HepG2 (cell line): ENCODE measurements around the gene BRMS1. TPM values are rescaled to one million over a fixed set of nuclear protein-coding genes. Genes with fewer than 3 reads are reported as not detected.

Experiments
- ARNT ChIP-seq: fragments of 450-650 bp; IDR thresholded peaks from 2 replicates; pipeline ENCODE4 v1.6.1; 2017
- ATRX ChIP-seq: sonication (generic); formaldehyde crosslinking; IDR thresholded peaks from 2 replicates; pipeline ENCODE4 v1.4.0; 2020; ENCODE audit warnings: missing genetic modification reagents, borderline replicate concordance
- BCL6 ChIP-seq: IDR thresholded peaks from 2 replicates; pipeline ENCODE4 v1.6.1; 2016; ENCODE audit warnings: missing genetic modification reagents, missing compliant biosample characterization
- ELF4 ChIP-seq: sonication (generic); formaldehyde crosslinking; IDR thresholded peaks from 2 replicates; pipeline ENCODE4 v1.5.0; 2020; ENCODE audit warnings: missing genetic modification reagents, mild to moderate bottlenecking, moderate library complexity, borderline replicate concordance
- HMGA1 ChIP-seq: sonication (generic); formaldehyde crosslinking; conservative IDR thresholded peaks from 2 replicates; pipeline ENCODE4 v1.4.0; 2020; ENCODE audit warnings: missing genetic modification reagents
- KDM6A ChIP-seq: IDR thresholded peaks from 2 replicates; pipeline ENCODE4 v1.6.1; 2016; ENCODE audit warnings: low read depth
- MED13 ChIP-seq: sonication (generic); formaldehyde crosslinking; IDR thresholded peaks from 2 replicates; pipeline ENCODE4 v1.5.0; 2020; ENCODE audit warnings: missing genetic modification reagents
- MTF1 ChIP-seq: sonication (generic); formaldehyde crosslinking; IDR thresholded peaks from 2 replicates; pipeline ENCODE4 v1.5.0; 2020; ENCODE audit warnings: missing genetic modification reagents
- NFATC3 ChIP-seq: sonication (generic); formaldehyde crosslinking; IDR thresholded peaks from 2 replicates; pipeline ENCODE4 v1.5.1; 2020; ENCODE audit warnings: mild to moderate bottlenecking, missing genetic modification reagents
- NONO ChIP-seq, 2 experiments: fragments of 450-650 bp in 1 of 2; sonication (generic) in 1 of 2; formaldehyde crosslinking in 1 of 2; IDR thresholded peaks in 1 of 2; conservative IDR thresholded peaks in 1 of 2; 2 replicates each; pipeline versions ENCODE4 v1.6.1 to v1.8.0; 2017 to 2022; ENCODE audit warnings: mild to moderate bottlenecking in 1 of 2, missing genetic modification reagents in 1 of 2, moderate library complexity in 1 of 2
- PHF8 ChIP-seq: sonication (generic); formaldehyde crosslinking; IDR thresholded peaks from 2 replicates; pipeline ENCODE4 v1.5.0; 2020; ENCODE audit warnings: missing genetic modification reagents
- RNF2 ChIP-seq: fragments of 450-650 bp; conservative IDR thresholded peaks from 2 replicates; pipeline ENCODE4 v1.6.1; 2016; ENCODE audit warnings: low read depth
- TEAD3 ChIP-seq: optimal IDR thresholded peaks from 2 replicates; pipeline ENCODE3; 2016; ENCODE audit warnings: borderline replicate concordance
- polyA plus RNA-seq, 8 experiments: library from polyadenylated mRNA; depleted of rRNA in 3 of 8; stranded (reverse) in 7 of 8; unstranded in 1 of 8; fragments of >200 nt; fragmentation: Illumina TruSeq in 4 of 8; extraction: Trizol in 4 of 8; gene quantifications; 2 replicates each; pipeline versions ENCODE4 v1.2.1 to v1.2.3, GENCODE V29; 2011 to 2016; ENCODE audit warnings: low read depth in 4 of 8, missing spikeins in 1 of 8, mixed read lengths in 1 of 8; ENCODE audit not compliant: insufficient read depth in 1 of 8
- total RNA-seq, 5 experiments: library from RNA; depleted of rRNA; stranded (reverse); fragments of >200 nt; fragmentation: Illumina TruSeq; extraction: Trizol; gene quantifications; 2 replicates each; pipeline ENCODE4 v1.2.3, GENCODE V29; 2016; ENCODE audit warnings: low read depth in 1 of 5
- TF ChIP-seq, protein P1 (sequence below): sonication (generic); formaldehyde crosslinking; IDR thresholded peaks from 2 replicates; pipeline ENCODE4 v1.4.0; 2020; ENCODE audit warnings: missing genetic modification reagents
- TF ChIP-seq, protein P2 (sequence below): sonication (generic); formaldehyde crosslinking; IDR thresholded peaks from 2 replicates; pipeline ENCODE4 v1.8.1; 2023; ENCODE audit warnings: mild to moderate bottlenecking, missing genetic modification reagents
- TF ChIP-seq, protein P3 (sequence below): sonication (generic); formaldehyde crosslinking; IDR thresholded peaks from 2 replicates; pipeline ENCODE4 v1.5.0; 2020; ENCODE audit warnings: missing genetic modification reagents
- TF ChIP-seq, protein P4 (sequence below): sonication (generic); IDR thresholded peaks from 2 replicates; pipeline ENCODE4 v1.6.1; 2016; ENCODE audit warnings: low read depth, borderline replicate concordance
- TF ChIP-seq, protein P5 (sequence below): sonication (generic); formaldehyde crosslinking; IDR thresholded peaks from 2 replicates; pipeline ENCODE4 v1.5.1; 2020; ENCODE audit warnings: mild to moderate bottlenecking, moderate library complexity, missing genetic modification reagents
- TF ChIP-seq, protein P6 (sequence below): sonication (generic); formaldehyde crosslinking; IDR thresholded peaks from 2 replicates; pipeline ENCODE4 v1.8.0; 2022; ENCODE audit warnings: missing genetic modification reagents, mild to moderate bottlenecking, inconsistent platforms, borderline replicate concordance
- TF ChIP-seq, protein P7 (sequence below): IDR thresholded peaks from 2 replicates; pipeline ENCODE4 v1.6.1; 2016; ENCODE audit warnings: control low read depth

BRMS1 gene
- total and polyA plus RNA-seq, 2 of the 13 experiments (the other 11 are each of a cell fraction or from before 2014, with no cell fraction given), result 15.8 to 55.7 TPM

DNA sequence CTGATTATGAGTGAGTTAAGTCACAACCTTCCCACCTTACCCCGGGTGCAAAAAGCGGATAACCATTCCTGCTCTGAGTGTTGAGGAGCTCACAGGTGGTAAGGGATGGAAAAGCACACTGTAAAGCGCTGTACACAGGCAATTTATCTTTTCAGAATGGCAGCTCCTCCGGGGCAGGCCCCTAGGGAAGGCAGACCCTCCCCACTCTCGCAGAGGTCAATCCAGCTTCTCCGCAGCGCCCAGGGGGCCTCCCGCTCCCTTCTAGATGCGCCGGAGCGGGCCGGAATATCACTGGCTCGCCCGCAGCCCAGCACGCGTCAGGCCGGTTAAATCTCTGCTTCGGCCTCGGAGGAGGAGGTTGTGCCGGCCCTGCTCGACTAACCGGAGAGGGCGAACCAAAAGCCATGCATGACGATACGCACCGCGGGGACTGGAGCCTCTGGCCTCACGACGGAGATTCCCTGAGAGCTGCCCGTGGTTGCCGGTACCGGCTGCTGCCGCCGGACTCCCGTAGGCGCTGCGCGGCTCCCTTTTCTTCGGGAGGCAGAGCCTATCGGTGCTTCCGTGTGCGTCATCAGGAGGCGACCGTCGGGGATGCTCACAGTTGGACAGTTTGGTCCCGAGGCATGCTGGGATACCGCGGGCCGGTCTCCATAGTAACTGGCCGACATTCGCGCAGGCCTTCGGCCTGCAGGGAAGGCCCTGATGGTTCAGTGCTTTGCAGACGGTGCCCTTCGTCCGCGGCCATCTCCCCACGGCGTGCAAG is at the start of gene BRMS1 (continued):
- TF ChIP-seq TEAD3 (peak; percentile 78), ELF4 (CRISPR knock-in tag) (0 out of 2 replicates have a peak, but pooled peaks have one; percentile 53), KDM6A (CRISPR knock-in tag) (no peak), NONO (IDR thresholded peaks at IDR 0.05) (no peak), NONO (CRISPR knock-in tag; conservative IDR thresholded peaks at IDR 0.05) (no peak), MTF1 (CRISPR knock-in tag) (no peak), ARNT (no peak), MED13 (no peak), HMGA1 (CRISPR knock-in tag) (no peak), ATRX (no peak), NFATC3 (CRISPR knock-in tag) (no peak), RNF2 (0 out of 2 replicates have a peak, but pooled peaks have one; percentile 62), BCL6 (CRISPR knock-in tag) (no peak), PHF8 (CRISPR knock-in tag) (peak; percentile 90)
- TF ChIP-seq, protein P1, sequence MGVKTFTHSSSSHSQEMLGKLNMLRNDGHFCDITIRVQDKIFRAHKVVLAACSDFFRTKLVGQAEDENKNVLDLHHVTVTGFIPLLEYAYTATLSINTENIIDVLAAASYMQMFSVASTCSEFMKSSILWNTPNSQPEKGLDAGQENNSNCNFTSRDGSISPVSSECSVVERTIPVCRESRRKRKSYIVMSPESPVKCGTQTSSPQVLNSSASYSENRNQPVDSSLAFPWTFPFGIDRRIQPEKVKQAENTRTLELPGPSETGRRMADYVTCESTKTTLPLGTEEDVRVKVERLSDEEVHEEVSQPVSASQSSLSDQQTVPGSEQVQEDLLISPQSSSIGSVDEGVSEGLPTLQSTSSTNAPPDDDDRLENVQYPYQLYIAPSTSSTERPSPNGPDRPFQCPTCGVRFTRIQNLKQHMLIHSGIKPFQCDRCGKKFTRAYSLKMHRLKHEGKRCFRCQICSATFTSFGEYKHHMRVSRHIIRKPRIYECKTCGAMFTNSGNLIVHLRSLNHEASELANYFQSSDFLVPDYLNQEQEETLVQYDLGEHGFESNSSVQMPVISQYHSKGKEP (CRISPR knock-in tag), result no peak; the same call in 1 of the 2 replicates
- TF ChIP-seq, protein P2, sequence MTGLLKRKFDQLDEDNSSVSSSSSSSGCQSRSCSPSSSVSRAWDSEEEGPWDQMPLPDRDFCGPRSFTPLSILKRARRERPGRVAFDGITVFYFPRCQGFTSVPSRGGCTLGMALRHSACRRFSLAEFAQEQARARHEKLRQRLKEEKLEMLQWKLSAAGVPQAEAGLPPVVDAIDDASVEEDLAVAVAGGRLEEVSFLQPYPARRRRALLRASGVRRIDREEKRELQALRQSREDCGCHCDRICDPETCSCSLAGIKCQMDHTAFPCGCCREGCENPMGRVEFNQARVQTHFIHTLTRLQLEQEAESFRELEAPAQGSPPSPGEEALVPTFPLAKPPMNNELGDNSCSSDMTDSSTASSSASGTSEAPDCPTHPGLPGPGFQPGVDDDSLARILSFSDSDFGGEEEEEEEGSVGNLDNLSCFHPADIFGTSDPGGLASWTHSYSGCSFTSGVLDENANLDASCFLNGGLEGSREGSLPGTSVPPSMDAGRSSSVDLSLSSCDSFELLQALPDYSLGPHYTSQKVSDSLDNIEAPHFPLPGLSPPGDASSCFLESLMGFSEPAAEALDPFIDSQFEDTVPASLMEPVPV, result peak; percentile 77; the same call in 1 of the 2 replicates
- TF ChIP-seq, protein P3, sequence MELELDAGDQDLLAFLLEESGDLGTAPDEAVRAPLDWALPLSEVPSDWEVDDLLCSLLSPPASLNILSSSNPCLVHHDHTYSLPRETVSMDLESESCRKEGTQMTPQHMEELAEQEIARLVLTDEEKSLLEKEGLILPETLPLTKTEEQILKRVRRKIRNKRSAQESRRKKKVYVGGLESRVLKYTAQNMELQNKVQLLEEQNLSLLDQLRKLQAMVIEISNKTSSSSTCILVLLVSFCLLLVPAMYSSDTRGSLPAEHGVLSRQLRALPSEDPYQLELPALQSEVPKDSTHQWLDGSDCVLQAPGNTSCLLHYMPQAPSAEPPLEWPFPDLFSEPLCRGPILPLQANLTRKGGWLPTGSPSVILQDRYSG (CRISPR knock-in tag), result no peak
- TF ChIP-seq, protein P4, sequence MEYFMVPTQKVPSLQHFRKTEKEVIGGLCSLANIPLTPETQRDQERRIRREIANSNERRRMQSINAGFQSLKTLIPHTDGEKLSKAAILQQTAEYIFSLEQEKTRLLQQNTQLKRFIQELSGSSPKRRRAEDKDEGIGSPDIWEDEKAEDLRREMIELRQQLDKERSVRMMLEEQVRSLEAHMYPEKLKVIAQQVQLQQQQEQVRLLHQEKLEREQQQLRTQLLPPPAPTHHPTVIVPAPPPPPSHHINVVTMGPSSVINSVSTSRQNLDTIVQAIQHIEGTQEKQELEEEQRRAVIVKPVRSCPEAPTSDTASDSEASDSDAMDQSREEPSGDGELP, result no peak; the same call in 1 of the 2 replicates
- TF ChIP-seq, protein P5, sequence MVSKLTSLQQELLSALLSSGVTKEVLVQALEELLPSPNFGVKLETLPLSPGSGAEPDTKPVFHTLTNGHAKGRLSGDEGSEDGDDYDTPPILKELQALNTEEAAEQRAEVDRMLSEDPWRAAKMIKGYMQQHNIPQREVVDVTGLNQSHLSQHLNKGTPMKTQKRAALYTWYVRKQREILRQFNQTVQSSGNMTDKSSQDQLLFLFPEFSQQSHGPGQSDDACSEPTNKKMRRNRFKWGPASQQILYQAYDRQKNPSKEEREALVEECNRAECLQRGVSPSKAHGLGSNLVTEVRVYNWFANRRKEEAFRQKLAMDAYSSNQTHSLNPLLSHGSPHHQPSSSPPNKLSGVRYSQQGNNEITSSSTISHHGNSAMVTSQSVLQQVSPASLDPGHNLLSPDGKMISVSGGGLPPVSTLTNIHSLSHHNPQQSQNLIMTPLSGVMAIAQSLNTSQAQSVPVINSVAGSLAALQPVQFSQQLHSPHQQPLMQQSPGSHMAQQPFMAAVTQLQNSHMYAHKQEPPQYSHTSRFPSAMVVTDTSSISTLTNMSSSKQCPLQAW (CRISPR knock-in tag), result peak; percentile 74; the same call in 1 of the 2 replicates
- TF ChIP-seq, protein P6, sequence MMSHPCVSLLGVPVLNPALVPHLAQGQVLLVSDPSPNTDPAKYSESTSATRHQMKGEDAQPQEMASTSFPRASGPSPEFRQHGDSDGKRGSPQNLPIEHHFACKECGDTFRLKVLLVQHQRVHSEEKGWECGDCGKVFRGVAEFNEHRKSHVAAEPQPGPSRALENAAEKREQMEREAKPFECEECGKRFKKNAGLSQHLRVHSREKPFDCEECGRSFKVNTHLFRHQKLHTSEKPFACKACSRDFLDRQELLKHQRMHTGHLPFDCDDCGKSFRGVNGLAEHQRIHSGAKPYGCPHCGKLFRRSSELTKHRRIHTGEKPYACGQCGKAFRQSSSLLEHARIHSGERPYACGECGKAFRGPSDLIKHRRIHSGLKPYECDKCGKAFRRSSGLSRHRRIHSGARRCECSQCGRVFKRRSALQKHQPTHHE, result no peak
- TF ChIP-seq, protein P7, sequence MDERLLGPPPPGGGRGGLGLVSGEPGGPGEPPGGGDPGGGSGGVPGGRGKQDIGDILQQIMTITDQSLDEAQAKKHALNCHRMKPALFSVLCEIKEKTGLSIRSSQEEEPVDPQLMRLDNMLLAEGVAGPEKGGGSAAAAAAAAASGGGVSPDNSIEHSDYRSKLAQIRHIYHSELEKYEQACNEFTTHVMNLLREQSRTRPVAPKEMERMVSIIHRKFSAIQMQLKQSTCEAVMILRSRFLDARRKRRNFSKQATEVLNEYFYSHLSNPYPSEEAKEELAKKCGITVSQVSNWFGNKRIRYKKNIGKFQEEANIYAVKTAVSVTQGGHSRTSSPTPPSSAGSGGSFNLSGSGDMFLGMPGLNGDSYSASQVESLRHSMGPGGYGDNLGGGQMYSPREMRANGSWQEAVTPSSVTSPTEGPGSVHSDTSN (CRISPR knock-in tag), result no peak
